Measurements from ENCODE around the gene SLK.

SLK gene

DNA sequence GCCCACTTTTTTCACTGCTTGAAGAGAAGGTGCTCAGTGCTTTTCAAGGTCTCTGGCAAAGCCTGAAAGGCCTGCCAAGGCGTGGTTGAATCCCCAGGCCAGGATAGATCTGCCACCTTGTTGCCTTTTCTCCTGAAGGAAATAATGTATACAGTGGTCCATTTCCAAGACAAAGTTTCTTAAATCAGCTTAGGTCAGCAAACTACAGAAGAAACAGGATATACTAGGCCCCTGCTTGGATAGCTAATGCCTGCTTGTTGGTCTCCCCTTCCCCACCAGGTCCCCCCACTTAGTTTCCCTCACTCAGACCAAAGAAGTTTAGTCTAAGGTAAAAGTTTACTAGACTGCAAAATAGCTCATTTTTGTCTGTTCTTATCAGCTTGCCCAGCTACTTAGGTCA lies 98.8 kb downstream of the SLK start:
- no peaks in the 10 kb centered on the region for H3K4me1 ChIP-seq (ENCODE audit: insufficient read depth, low read length, poor library complexity, severe bottlenecking)
- no peak overlapping the region for H3K4me3 ChIP-seq (ENCODE audit: low read length, poor library complexity, severe bottlenecking)
- no peaks in the 10 kb centered on the region for H3K27me3 ChIP-seq (ENCODE audit: insufficient read depth, low read length, poor library complexity, severe bottlenecking)
- no peak overlapping the region for H2AFZ ChIP-seq (ENCODE audit: low read length)
- no peak overlapping the region for H3K9ac ChIP-seq (ENCODE audit: low read depth, low read length, poor library complexity, severe bottlenecking)
- no peaks in the 10 kb centered on the region for H3F3A ChIP-seq (ENCODE audit: low read depth)
- H3K9me2 ChIP-seq (replicated peaks; ENCODE audit: low read depth, low read length), result no peaks in the 10 kb centered on the region
- H3K9me3 ChIP-seq (ENCODE audit: insufficient read depth, low read depth, low read length), result no peaks in the 10 kb centered on the region
- H3K79me2 ChIP-seq (ENCODE audit: insufficient read depth, low read length), result no peaks in the 10 kb centered on the region
- TF ChIP-seq CTCF (conservative IDR thresholded peaks at IDR 0.05; ENCODE audit: low read length) (no peak), EZH2phosphoT487 (IDR thresholded peaks at IDR 0.05; ENCODE audit: borderline replicate concordance) (no peak)
- no peaks in the 10 kb centered on the region for H4K20me1 ChIP-seq (ENCODE audit: insufficient read depth, low read length, poor library complexity, severe bottlenecking)
- no peak overlapping the region for H3K4me2 ChIP-seq (ENCODE audit: low read depth, low read length, poor library complexity, severe bottlenecking)
- no peaks in the 10 kb centered on the region for H3K36me3 ChIP-seq (ENCODE audit: insufficient read depth, low read length)

GRCh38 chr10:104066945-104067344 lies 100.0 kb downstream of the SLK start:
- Histone ChIP-seq H2AFZ (ENCODE audit: low read length) (no peak overlapping the region), H3K9me2 (replicated peaks; ENCODE audit: low read depth, low read length) (no peaks in the 10 kb centered on the region), H4K20me1 (ENCODE audit: insufficient read depth, low read length, poor library complexity, severe bottlenecking) (no peaks in the 10 kb centered on the region), H3K4me2 (ENCODE audit: low read depth, low read length, poor library complexity, severe bottlenecking) (no peak overlapping the region), H3K4me1 (ENCODE audit: insufficient read depth, low read length, poor library complexity, severe bottlenecking) (no peaks in the 10 kb centered on the region), H3F3A (ENCODE audit: low read depth) (no peaks in the 10 kb centered on the region), H3K79me2 (ENCODE audit: insufficient read depth, low read length) (no peaks in the 10 kb centered on the region), H3K9me3 (ENCODE audit: insufficient read depth, low read depth, low read length) (no peaks in the 10 kb centered on the region), H3K9ac (ENCODE audit: low read depth, low read length, poor library complexity, severe bottlenecking) (no peak overlapping the region), H3K27me3 (ENCODE audit: insufficient read depth, low read length, poor library complexity, severe bottlenecking) (no peaks in the 10 kb centered on the region), H3K36me3 (ENCODE audit: insufficient read depth, low read length) (no peaks in the 10 kb centered on the region), H3K4me3 (ENCODE audit: low read length, poor library complexity, severe bottlenecking) (no peak overlapping the region)
- TF ChIP-seq CTCF (conservative IDR thresholded peaks at IDR 0.05; ENCODE audit: low read length) (no peak), EZH2phosphoT487 (IDR thresholded peaks at IDR 0.05; ENCODE audit: borderline replicate concordance) (no peak)

- Histone ChIP-seq H2AFZ (ENCODE audit: low read length) (no peak overlapping the region), H3K4me2 (ENCODE audit: low read depth, low read length, poor library complexity, severe bottlenecking) (no peak overlapping the region)
Observed at GRCh38 chr10:104067525-104067924, 100.6 kb downstream of the SLK start.

More at GRCh38 chr10:104067525-104067924, 100.6 kb downstream of the SLK start:
- H4K20me1 ChIP-seq (ENCODE audit: insufficient read depth, low read length, poor library complexity, severe bottlenecking), result no peaks in the 10 kb centered on the region
- H3K4me3 ChIP-seq (ENCODE audit: low read length, poor library complexity, severe bottlenecking), result no peak overlapping the region
- H3K9me3 ChIP-seq (ENCODE audit: insufficient read depth, low read depth, low read length), result no peaks in the 10 kb centered on the region
- TF ChIP-seq EZH2phosphoT487 (IDR thresholded peaks at IDR 0.05; ENCODE audit: borderline replicate concordance) (no peak), CTCF (conservative IDR thresholded peaks at IDR 0.05; ENCODE audit: low read length) (no peak)
- H3K79me2 ChIP-seq (ENCODE audit: insufficient read depth, low read length), result no peaks in the 10 kb centered on the region
- no peak overlapping the region for H3K9ac ChIP-seq (ENCODE audit: low read depth, low read length, poor library complexity, severe bottlenecking)
- H3K36me3 ChIP-seq (ENCODE audit: insufficient read depth, low read length), result no peaks in the 10 kb centered on the region
- no peaks in the 10 kb centered on the region for H3K4me1 ChIP-seq (ENCODE audit: insufficient read depth, low read length, poor library complexity, severe bottlenecking)
- no peaks in the 10 kb centered on the region for H3K27me3 ChIP-seq (ENCODE audit: insufficient read depth, low read length, poor library complexity, severe bottlenecking)
- no peaks in the 10 kb centered on the region for H3K9me2 ChIP-seq (replicated peaks; ENCODE audit: low read depth, low read length)
- H3F3A ChIP-seq (ENCODE audit: low read depth), result no peaks in the 10 kb centered on the region
